SK-N-SH treated with all-trans-retinoic acid at 6 μM for 48 hours (cell line): ENCODE results near the gene UNC5CL.

Source experiments
- ATAC-seq: fragments of 200-7000 bp; cut with Tn5 transposase; 3 replicates; pipeline ENCODE4 v1.9.1; 2020; ENCODE audit warnings: mild to moderate bottlenecking, moderate library complexity
- ARNTL ChIP-seq: fragments of 450-650 bp; formaldehyde crosslinking; IDR thresholded peaks from 2 replicates; pipeline ENCODE4 v1.5.0; 2020; ENCODE audit warnings: low read depth, mild to moderate bottlenecking, moderate library complexity, borderline replicate concordance
- BACH2 ChIP-seq: fragments of 250-450 bp; sonication (Bioruptor Pico); IDR thresholded peaks from 2 replicates; pipeline ENCODE4 v1.9.0; 2021; ENCODE audit warnings: mild to moderate bottlenecking, borderline replicate concordance
- CSDC2 ChIP-seq: fragments of 250-450 bp; sonication (Bioruptor Pico); IDR thresholded peaks from 2 replicates; pipeline ENCODE4 v1.5.0; 2020; ENCODE audit warnings: mild to moderate bottlenecking, moderate library complexity
- ESRRG ChIP-seq: fragments of 250-450 bp; sonication (Bioruptor Pico); IDR thresholded peaks from 2 replicates; pipeline ENCODE4 v1.6.1; 2021; ENCODE audit warnings: mild to moderate bottlenecking
- ISL1 ChIP-seq: fragments of 250-450 bp; sonication (Bioruptor Pico); IDR thresholded peaks from 2 replicates; pipeline ENCODE4 v2.1.2; 2022; ENCODE audit warnings: mild to moderate bottlenecking, moderate library complexity
- PPARA ChIP-seq: fragments of 250-450 bp; sonication (Bioruptor Pico); IDR thresholded peaks from 2 replicates; pipeline ENCODE4 v1.5.0; 2020; ENCODE audit warnings: mild to moderate bottlenecking, borderline replicate concordance
- RARB ChIP-seq: fragments of 250-450 bp; sonication (Bioruptor Pico); IDR thresholded peaks from 2 replicates; pipeline ENCODE4 v1.8.0; 2021; ENCODE audit warnings: mild to moderate bottlenecking, moderate library complexity
- SNAI2 ChIP-seq: fragments of 250-450 bp; sonication (Bioruptor Pico); IDR thresholded peaks from 2 replicates; pipeline ENCODE4 v1.5.0; 2020; ENCODE audit warnings: mild to moderate bottlenecking, moderate library complexity
- TCF4 ChIP-seq: fragments of 250-450 bp; sonication (Bioruptor Pico); IDR thresholded peaks from 2 replicates; pipeline ENCODE4 v1.8.0; 2021; ENCODE audit warnings: mild to moderate bottlenecking, moderate library complexity, borderline replicate concordance
- TOX ChIP-seq: fragments of 250-450 bp; sonication (Bioruptor Pico); IDR thresholded peaks from 2 replicates; pipeline ENCODE4 v1.8.0; 2021; ENCODE audit warnings: mild to moderate bottlenecking, moderate library complexity, borderline replicate concordance
- ZC3H10 ChIP-seq: fragments of 250-450 bp; sonication (Bioruptor Pico); IDR thresholded peaks from 2 replicates; pipeline ENCODE4 v1.5.1; 2021; ENCODE audit warnings: mild to moderate bottlenecking, moderate library complexity
- ZFP3 ChIP-seq: fragments of 250-450 bp; sonication (Bioruptor Pico); IDR thresholded peaks from 2 replicates; pipeline ENCODE4 v1.5.0; 2020; ENCODE audit warnings: mild to moderate bottlenecking, moderate library complexity
- ZFP30 ChIP-seq: fragments of 450-650 bp; formaldehyde crosslinking; IDR thresholded peaks from 2 replicates; pipeline ENCODE4 v1.5.0; 2022; ENCODE audit warnings: mild to moderate bottlenecking, moderate library complexity
- ZNF565 ChIP-seq: fragments of 450-650 bp; formaldehyde crosslinking; conservative IDR thresholded peaks from 2 replicates; pipeline ENCODE4 v1.5.0; 2020; ENCODE audit warnings: low read depth, mild to moderate bottlenecking, moderate library complexity
- ZNF70 ChIP-seq: fragments of 450-650 bp; formaldehyde crosslinking; IDR thresholded peaks from 2 replicates; pipeline ENCODE4 v1.5.0; 2020; ENCODE audit warnings: mild to moderate bottlenecking, moderate library complexity
- ZNF8 ChIP-seq: fragments of 450-650 bp; formaldehyde crosslinking; IDR thresholded peaks from 2 replicates; pipeline ENCODE4 v1.5.0; 2020; ENCODE audit warnings: mild to moderate bottlenecking, moderate library complexity
- TF ChIP-seq, protein P1 (sequence below): fragments of 250-450 bp; sonication (Bioruptor Pico); IDR thresholded peaks from 2 replicates; pipeline ENCODE4 v1.5.0; 2020; ENCODE audit warnings: mild to moderate bottlenecking, moderate library complexity
- TF ChIP-seq, protein P2 (sequence below): fragments of 250-450 bp; sonication (Bioruptor Pico); IDR thresholded peaks from 2 replicates; pipeline ENCODE4 v1.8.0; 2021; ENCODE audit warnings: low read depth, mild to moderate bottlenecking, moderate library complexity, borderline replicate concordance
- TF ChIP-seq, protein P3 (sequence below): fragments of 250-450 bp; sonication (Bioruptor Pico); IDR thresholded peaks from 2 replicates; pipeline ENCODE4 v1.5.1; 2020; ENCODE audit warnings: low read depth, mild to moderate bottlenecking, moderate library complexity
- TF ChIP-seq, protein P4 (sequence below): fragments of 250-450 bp; sonication (Bioruptor Pico); IDR thresholded peaks from 2 replicates; pipeline ENCODE4 v1.5.1; 2021; ENCODE audit warnings: mild to moderate bottlenecking, moderate library complexity

Gene UNC5CL

DNA sequence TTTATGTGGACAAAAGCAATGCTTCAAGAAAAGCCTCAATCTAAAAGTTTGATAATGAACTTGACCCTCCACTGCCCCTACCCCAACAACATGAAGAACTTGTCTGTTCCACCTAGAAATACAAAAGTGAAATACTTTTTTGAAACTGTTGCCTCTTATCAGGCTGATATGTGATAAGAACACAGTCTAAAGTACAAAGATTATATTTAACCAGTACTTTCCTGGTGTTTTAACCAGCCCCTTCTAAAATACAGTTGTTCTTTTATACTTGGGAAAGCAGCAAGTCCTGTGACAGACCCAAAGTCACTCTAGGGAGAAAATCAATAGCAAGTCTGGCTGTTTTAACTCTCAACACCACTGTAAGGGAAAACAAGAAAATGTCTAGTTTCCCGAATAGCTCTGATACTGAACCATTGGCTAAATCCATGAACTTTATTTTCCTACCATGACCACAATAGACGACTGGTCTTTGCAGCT lies 26.6 kb upstream of the UNC5CL start:
- no peak for TF ChIP-seq ZFP3 (CRISPR knock-in tag)
- ATAC-seq, result no peak

DNA sequence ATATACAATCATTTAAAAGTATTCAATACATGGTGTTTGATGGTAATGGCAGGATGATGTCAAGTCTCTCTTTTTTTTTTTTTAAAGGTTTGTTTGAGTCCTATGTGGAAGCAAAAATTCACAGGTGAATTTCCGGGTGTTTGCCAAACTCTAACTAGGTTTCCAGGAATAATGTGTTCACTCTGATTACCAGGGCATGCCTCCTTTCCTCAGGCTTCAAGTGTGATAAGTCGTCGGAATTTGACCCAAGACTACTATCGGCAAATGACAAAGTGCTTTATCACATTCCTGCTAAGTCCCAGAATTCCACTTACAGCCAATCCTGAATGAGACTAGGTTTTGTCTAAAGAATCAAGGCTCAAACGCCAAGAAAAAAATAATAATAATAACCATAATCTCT lies 25.8 kb upstream of the UNC5CL start:
- no peak for ATAC-seq
- TF ChIP-seq CSDC2 (CRISPR knock-in tag), result no peak
- TF ChIP-seq TOX, result no peak
- no peak for TF ChIP-seq ZNF70 (CRISPR knock-in tag)
- TF ChIP-seq ZNF8 (CRISPR knock-in tag), result no peak
- TF ChIP-seq TCF4 (CRISPR knock-in tag), result no peak
- TF ChIP-seq ZFP3 (CRISPR knock-in tag), result no peak
- TF ChIP-seq, protein P1, sequence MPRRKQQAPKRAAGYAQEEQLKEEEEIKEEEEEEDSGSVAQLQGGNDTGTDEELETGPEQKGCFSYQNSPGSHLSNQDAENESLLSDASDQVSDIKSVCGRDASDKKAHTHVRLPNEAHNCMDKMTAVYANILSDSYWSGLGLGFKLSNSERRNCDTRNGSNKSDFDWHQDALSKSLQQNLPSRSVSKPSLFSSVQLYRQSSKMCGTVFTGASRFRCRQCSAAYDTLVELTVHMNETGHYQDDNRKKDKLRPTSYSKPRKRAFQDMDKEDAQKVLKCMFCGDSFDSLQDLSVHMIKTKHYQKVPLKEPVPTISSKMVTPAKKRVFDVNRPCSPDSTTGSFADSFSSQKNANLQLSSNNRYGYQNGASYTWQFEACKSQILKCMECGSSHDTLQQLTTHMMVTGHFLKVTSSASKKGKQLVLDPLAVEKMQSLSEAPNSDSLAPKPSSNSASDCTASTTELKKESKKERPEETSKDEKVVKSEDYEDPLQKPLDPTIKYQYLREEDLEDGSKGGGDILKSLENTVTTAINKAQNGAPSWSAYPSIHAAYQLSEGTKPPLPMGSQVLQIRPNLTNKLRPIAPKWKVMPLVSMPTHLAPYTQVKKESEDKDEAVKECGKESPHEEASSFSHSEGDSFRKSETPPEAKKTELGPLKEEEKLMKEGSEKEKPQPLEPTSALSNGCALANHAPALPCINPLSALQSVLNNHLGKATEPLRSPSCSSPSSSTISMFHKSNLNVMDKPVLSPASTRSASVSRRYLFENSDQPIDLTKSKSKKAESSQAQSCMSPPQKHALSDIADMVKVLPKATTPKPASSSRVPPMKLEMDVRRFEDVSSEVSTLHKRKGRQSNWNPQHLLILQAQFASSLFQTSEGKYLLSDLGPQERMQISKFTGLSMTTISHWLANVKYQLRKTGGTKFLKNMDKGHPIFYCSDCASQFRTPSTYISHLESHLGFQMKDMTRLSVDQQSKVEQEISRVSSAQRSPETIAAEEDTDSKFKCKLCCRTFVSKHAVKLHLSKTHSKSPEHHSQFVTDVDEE, result no peak
- TF ChIP-seq ZC3H10 (CRISPR knock-in tag), result no peak
- TF ChIP-seq ARNTL, result no peak

DNA sequence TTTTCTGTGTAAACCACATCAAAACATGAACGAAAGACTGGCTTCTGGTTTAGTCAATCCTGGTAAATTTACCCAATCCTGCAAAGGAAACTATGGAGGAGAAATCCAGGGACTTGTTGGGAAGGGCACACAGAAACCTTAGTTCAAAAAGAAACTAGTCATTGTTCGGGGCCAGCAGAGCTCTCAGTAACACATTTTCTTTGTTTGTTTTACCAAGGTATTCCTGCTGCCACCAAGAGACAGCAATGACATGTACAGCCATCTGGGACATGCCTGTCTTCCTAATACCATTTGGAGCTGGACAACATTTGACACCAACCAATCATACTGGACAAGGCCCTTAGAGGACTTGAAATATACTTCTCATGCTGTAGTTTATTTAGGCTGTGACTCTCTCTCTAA lies 24.9 kb upstream of the UNC5CL start:
- no peak for ATAC-seq
- TF ChIP-seq, protein P1, result no peak
- no peak for TF ChIP-seq CSDC2 (CRISPR knock-in tag)
- TF ChIP-seq, protein P2, sequence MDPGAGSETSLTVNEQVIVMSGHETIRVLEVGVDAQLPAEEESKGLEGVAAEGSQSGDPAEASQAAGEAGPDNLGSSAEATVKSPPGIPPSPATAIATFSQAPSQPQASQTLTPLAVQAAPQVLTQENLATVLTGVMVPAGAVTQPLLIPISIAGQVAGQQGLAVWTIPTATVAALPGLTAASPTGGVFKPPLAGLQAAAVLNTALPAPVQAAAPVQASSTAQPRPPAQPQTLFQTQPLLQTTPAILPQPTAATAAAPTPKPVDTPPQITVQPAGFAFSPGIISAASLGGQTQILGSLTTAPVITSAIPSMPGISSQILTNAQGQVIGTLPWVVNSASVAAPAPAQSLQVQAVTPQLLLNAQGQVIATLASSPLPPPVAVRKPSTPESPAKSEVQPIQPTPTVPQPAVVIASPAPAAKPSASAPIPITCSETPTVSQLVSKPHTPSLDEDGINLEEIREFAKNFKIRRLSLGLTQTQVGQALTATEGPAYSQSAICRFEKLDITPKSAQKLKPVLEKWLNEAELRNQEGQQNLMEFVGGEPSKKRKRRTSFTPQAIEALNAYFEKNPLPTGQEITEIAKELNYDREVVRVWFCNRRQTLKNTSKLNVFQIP (CRISPR knock-in tag), result no peak
- TF ChIP-seq BACH2 (CRISPR knock-in tag), result no peak
- no peak for TF ChIP-seq ZC3H10 (CRISPR knock-in tag)
- TF ChIP-seq ZFP30, result no peak
- no peak for TF ChIP-seq ZFP3 (CRISPR knock-in tag)
- no peak for TF ChIP-seq ESRRG
- no peak for TF ChIP-seq ZNF565 (CRISPR knock-in tag)
- no peak for TF ChIP-seq TOX
- TF ChIP-seq PPARA (CRISPR knock-in tag), result no peak
- TF ChIP-seq, all 23 proteins: peak for 0

DNA sequence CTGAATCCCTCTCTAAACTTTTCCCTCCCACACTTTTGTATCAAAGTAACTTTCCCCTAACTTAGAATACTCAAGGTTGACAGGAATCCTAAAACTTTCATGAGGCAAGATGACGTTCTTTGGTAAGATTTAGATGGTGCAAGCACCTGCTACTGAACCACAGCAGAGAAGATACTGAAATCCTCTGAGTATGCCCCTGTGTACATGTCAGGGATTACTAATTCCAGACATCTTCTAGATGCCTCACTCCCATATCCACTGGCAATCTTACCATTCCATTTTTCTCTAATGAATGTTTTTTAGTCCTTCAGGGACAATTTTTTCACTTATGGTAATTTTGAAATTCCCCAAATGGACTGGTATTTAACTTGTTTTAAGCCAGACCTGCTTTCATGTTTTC lies 23.0 kb upstream of the UNC5CL start:
- TF ChIP-seq, protein P1, result no peak
- TF ChIP-seq ISL1 (CRISPR knock-in tag), result no peak
- TF ChIP-seq SNAI2, result no peak
- no peak for TF ChIP-seq CSDC2 (CRISPR knock-in tag)
- no peak for TF ChIP-seq TCF4 (CRISPR knock-in tag)
- TF ChIP-seq ARNTL, result no peak
- TF ChIP-seq BACH2 (CRISPR knock-in tag), result no peak
- no peak for TF ChIP-seq RARB (CRISPR knock-in tag)
- no peak for TF ChIP-seq ZC3H10 (CRISPR knock-in tag)
- no peak for TF ChIP-seq ZNF70 (CRISPR knock-in tag)
- TF ChIP-seq ZNF565 (CRISPR knock-in tag), result no peak
- TF ChIP-seq, protein P3, sequence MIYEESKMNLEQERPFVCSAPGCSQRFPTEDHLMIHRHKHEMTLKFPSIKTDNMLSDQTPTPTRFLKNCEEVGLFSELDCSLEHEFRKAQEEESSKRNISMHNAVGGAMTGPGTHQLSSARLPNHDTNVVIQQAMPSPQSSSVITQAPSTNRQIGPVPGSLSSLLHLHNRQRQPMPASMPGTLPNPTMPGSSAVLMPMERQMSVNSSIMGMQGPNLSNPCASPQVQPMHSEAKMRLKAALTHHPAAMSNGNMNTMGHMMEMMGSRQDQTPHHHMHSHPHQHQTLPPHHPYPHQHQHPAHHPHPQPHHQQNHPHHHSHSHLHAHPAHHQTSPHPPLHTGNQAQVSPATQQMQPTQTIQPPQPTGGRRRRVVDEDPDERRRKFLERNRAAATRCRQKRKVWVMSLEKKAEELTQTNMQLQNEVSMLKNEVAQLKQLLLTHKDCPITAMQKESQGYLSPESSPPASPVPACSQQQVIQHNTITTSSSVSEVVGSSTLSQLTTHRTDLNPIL, result no peak
- TF ChIP-seq, protein P4, sequence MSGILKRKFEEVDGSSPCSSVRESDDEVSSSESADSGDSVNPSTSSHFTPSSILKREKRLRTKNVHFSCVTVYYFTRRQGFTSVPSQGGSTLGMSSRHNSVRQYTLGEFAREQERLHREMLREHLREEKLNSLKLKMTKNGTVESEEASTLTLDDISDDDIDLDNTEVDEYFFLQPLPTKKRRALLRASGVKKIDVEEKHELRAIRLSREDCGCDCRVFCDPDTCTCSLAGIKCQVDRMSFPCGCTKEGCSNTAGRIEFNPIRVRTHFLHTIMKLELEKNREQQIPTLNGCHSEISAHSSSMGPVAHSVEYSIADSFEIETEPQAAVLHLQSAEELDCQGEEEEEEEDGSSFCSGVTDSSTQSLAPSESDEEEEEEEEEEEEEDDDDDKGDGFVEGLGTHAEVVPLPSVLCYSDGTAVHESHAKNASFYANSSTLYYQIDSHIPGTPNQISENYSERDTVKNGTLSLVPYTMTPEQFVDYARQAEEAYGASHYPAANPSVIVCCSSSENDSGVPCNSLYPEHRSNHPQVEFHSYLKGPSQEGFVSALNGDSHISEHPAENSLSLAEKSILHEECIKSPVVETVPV (CRISPR knock-in tag), result no peak
- ATAC-seq, result no peak
